Measurements from ENCODE around the gene DDX23. TPM values are rescaled to one million over a fixed set of nuclear protein-coding genes. Genes with fewer than 3 reads are reported as not detected.

DDX23 gene
- total RNA-seq, 1 experiment from 2014 or later: 98.1 TPM

GRCh38 chr12:48803675-48804074 is 48.3 kb downstream of the DDX23 start:
- no peak overlapping the region for H3K18ac ChIP-seq (ENCODE audit: insufficient read length, low read depth, low read length)
- H3K4me2 ChIP-seq (ENCODE audit: insufficient read depth, insufficient read length, low read length): no peak overlapping the region
- H3K56ac ChIP-seq (ENCODE audit: insufficient read length, low read depth, low read length): no peak overlapping the region
- TF ChIP-seq, protein P1, sequence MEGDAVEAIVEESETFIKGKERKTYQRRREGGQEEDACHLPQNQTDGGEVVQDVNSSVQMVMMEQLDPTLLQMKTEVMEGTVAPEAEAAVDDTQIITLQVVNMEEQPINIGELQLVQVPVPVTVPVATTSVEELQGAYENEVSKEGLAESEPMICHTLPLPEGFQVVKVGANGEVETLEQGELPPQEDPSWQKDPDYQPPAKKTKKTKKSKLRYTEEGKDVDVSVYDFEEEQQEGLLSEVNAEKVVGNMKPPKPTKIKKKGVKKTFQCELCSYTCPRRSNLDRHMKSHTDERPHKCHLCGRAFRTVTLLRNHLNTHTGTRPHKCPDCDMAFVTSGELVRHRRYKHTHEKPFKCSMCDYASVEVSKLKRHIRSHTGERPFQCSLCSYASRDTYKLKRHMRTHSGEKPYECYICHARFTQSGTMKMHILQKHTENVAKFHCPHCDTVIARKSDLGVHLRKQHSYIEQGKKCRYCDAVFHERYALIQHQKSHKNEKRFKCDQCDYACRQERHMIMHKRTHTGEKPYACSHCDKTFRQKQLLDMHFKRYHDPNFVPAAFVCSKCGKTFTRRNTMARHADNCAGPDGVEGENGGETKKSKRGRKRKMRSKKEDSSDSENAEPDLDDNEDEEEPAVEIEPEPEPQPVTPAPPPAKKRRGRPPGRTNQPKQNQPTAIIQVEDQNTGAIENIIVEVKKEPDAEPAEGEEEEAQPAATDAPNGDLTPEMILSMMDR (conservative IDR thresholded peaks at IDR 0.05): no peak
- 0 out of 4 replicates have a peak, but pooled peaks cover 0 to 2% of the 10 kb centered on the region in 2 experiments for H3K4me1 Mint-ChIP-seq
- H3K9me3 Mint-ChIP-seq: no peaks in the 10 kb centered on the region
- no peak overlapping the region for H4K5ac ChIP-seq (ENCODE audit: insufficient read length, low read depth, low read length)
- H4K20me1 ChIP-seq (ENCODE audit: control insufficient read depth, insufficient read depth, insufficient read length): no peaks in the 10 kb centered on the region
- H3K27me3 ChIP-seq (ENCODE audit: insufficient read depth, low read length): no peaks in the 10 kb centered on the region
- H4K91ac ChIP-seq (ENCODE audit: insufficient read length, low read depth, low read length): no peak overlapping the region
- H3K14ac ChIP-seq (ENCODE audit: insufficient read depth, low read length): no peak overlapping the region
- no peak overlapping the region for H3K27ac Mint-ChIP-seq
- H2BK15ac ChIP-seq (ENCODE audit: low read depth, low read length): no peak overlapping the region
- H3K36me3 Mint-ChIP-seq (ENCODE audit: insufficient read depth in 1 of 3, low read depth in 3 of 3): no peaks in the 10 kb centered on the region
- WGBS (ENCODE audit: extremely low coverage, insufficient read length, low lambda C conversion rate): no CpG with 5 or more reads among the region's 1 CpG
- no peak for DNase-seq
- no peak overlapping the region for H3K9ac ChIP-seq (ENCODE audit: extremely low read depth, insufficient read length, low read length)
- no peaks in the 10 kb centered on the region; the same call in 1 of the 2 replicates for H3K27me3 Mint-ChIP-seq (ENCODE audit: low read depth)
- no peak overlapping the region for H2BK5ac ChIP-seq (ENCODE audit: insufficient read length, low read length)
- H2BK12ac ChIP-seq (ENCODE audit: insufficient read length, low read depth, low read length): no peak overlapping the region
- H3K23me2 ChIP-seq (ENCODE audit: insufficient read length, low read depth, low read length, poor library complexity, severe bottlenecking): no peaks in the 10 kb centered on the region
- no peak overlapping the region for H3K4ac ChIP-seq (ENCODE audit: low read depth, low read length)
- no peak overlapping the region for H3T11ph ChIP-seq (ENCODE audit: low read length)
- no peak overlapping the region for H3K4me3 Mint-ChIP-seq
- no peak overlapping the region for H3K27ac ChIP-seq (ENCODE audit: insufficient read length, low read depth, low read length)
- no peak overlapping the region for H2BK120ac ChIP-seq (ENCODE audit: low read depth, low read length, poor library complexity, severe bottlenecking)
- H4K8ac ChIP-seq (replicated peaks; ENCODE audit: insufficient read length, low read depth, low read length): no peak overlapping the region
- H2AK5ac ChIP-seq (ENCODE audit: insufficient read length, low read length): no peak overlapping the region
- no peak overlapping the region for H2BK20ac ChIP-seq (ENCODE audit: low read depth, low read length, poor library complexity, severe bottlenecking)
- H3K79me2 ChIP-seq (ENCODE audit: insufficient read depth, low read length): no peaks in the 10 kb centered on the region
- no peak overlapping the region for H2AFZ ChIP-seq (ENCODE audit: low read length)
- H3K79me1 ChIP-seq (ENCODE audit: insufficient read depth, low read depth, low read length, poor library complexity, severe bottlenecking): no peaks in the 10 kb centered on the region
- no peaks in the 10 kb centered on the region for H3K9me3 ChIP-seq (ENCODE audit: control insufficient read depth, low read depth, low read length)
- no peak overlapping the region for H3K23ac ChIP-seq (ENCODE audit: insufficient read length, low read depth, low read length)
- H3K4me1 ChIP-seq (ENCODE audit: insufficient read depth, low read length): no peaks in the 10 kb centered on the region

Data from H9 (cell line).